H1 (cell line): ENCODE results near the gene RPL21. TPM values are rescaled to one million over a fixed set of nuclear protein-coding genes. Genes with fewer than 3 reads are reported as not detected.

Experiments used
- CHD7 ChIP-seq: fragments of 300-600 bp; sonication (generic); IDR thresholded peaks from 2 replicates; pipeline ENCODE4 v1.7.1; 2012; ENCODE audit warnings: low read length, moderate library complexity, mild to moderate bottlenecking, inconsistent platforms; ENCODE audit not compliant: insufficient replicate concordance
- POLR2AphosphoS5 ChIP-seq: IDR thresholded peaks from 2 replicates; pipeline ENCODE4 v1.6.1; 2011; ENCODE audit warnings: low read depth, low read length
- polyA plus RNA-seq, 7 experiments: library from polyadenylated mRNA; depleted of rRNA in 3 of 7; stranded (reverse) in 5 of 7; unstranded in 2 of 7; fragments of >200 nt in 5 of 7; fragments of 200-250 nt in 2 of 7; gene quantifications; 1 replicate in 5 of 7; 2 replicates in 1 of 7; 4 replicates in 1 of 7; pipeline versions ENCODE4 v1.2.1 to v1.2.3, GENCODE V29; 2011 to 2013; ENCODE audit warnings: missing spikeins in 2 of 7, mixed read lengths in 2 of 7
- total RNA-seq: library from RNA; stranded (reverse); fragmentation: NEBNext Ultra II Directional; extraction: Animal tissue kit (Norgen Biotek cat#: 25700); gene quantifications from 2 replicates; pipeline ENCODE4 v1.2.1, GENCODE V29; 2021

The RPL21 gene
- total and polyA plus RNA-seq, 2 of the 8 experiments (the other 6 are each of a cell fraction or from before 2014, with no cell fraction given) = 624 to 1,283 TPM

GRCh38 chr13:27276188-27276587, 24.8 kb downstream of the RPL21 start (continued):
- TF ChIP-seq CHD7 (no peak), POLR2AphosphoS5 (no peak)
- TF ChIP-seq, all 59 proteins: peak for 0
